Measurements from ENCODE around the gene ADAM22. TPM values are rescaled to one million over a fixed set of nuclear protein-coding genes. Genes with fewer than 3 reads are reported as not detected.

The ADAM22 gene
- 0.16 and 0.54 TPM in 2 replicates for total RNA-seq

GRCh38 chr7:87933953-87934698 lies at the start of gene ADAM22:
ADAM22 (plus strand) TSS chr7:87934251; CDS start chr7:87934466, 215 bp downstream.

GRCh38 chr7:88219781-88220747 lies 286.0 kb downstream of the ADAM22 start, which contains the start of gene SRI:
SRI (minus strand) TSS chr7:88220038; CDS start chr7:88220026, 12 bp downstream.

Other genes starting within 250 kb of the ADAM22 start
- gene SLC25A40, start 57.9 kb upstream of the ADAM22 start, total RNA-seq, result 2.3 and 9.4 TPM in 2 replicates
- 7.5 and 11.0 TPM in 2 replicates for gene DBF4, start 57.8 kb upstream of the ADAM22 start, total RNA-seq